ENCODE results near the gene KCNG2.

The KCNG2 gene

DNA sequence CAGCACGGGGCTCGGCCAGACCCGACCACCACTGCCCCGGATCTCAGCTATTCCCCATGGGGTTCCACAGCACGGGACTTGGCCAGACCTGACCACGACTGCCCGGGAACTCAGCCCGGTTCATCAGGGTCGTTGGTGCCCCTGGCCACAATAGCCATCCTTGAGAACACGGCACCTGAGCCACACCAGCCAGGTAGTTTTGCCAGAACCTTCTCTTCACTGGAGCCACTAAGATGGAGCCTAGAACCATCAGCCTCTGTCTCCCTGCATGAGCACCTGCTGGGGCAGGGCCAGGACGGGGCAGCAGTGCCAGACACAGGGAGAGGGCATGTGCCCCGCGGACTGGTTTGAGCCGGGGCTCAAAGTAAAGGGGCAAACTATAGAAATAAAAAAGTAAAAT is 11.4 kb upstream of the KCNG2 start:
- FAIRE-seq: no peak

DNA sequence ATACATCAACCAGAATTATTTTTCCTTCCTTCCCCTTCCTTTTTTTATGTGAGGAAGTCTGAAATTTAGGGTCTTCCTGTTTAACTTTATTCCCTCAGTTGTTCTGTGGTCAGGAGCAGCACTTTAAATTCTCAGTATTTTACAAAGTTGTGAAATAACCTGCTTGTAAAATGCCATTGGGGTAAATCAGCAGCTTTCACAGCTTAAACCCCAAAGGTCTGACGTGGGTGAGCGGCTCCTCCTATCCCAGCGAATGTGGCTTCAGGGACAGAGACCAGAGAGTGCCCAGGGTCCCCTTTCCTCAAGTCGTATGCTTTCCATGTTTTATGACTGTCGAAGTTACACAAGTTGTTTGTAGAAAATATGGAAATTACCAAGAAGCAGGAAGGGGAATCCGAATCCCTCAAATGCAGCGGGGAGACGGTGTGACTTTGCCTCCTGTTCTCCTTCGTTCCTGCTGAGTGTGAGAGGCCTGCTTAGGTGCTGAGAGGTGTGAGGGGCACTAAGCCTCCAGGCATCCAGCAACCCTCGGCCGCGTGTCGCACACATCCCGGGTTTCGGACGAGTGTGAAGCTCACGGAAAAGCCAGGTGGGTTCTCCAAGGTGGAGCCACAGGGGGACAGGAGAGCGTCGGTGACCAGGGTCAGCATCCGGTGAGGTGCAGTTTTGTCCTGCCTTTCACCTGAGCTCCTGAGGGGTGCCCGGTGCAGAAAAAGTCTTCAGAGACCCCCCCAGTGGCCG is 10.8 kb upstream of the KCNG2 start:
- FAIRE-seq: no peak

GRCh38 chr18:79787527-79787864 is 10.2 kb upstream of the KCNG2 start:
- no peak for FAIRE-seq

GRCh38 chr18:79787865-79788733 is 9.6 kb upstream of the KCNG2 start:
- no peak for FAIRE-seq

DNA sequence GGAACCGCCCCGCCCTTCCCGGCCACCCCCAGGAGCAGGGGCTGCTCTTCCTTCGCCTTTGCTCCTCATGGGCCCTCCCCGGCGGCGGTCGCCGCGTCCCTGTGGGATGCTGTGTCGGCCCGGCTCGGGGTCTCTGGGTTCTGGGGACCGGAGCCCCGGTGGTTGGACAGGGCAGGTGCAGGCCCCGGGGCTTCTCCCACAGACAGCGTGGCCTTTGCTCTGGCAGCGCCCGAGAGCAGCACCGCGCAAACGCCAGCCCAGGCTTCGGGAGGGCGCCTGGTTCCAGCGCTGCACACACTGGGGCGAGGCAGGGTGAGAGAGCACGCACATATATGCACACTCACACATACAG is 9.0 kb upstream of the KCNG2 start:
- no peak for FAIRE-seq

- no peak for FAIRE-seq
Observed at GRCh38 chr18:79789091-79789891, 8.4 kb upstream of the KCNG2 start.

DNA sequence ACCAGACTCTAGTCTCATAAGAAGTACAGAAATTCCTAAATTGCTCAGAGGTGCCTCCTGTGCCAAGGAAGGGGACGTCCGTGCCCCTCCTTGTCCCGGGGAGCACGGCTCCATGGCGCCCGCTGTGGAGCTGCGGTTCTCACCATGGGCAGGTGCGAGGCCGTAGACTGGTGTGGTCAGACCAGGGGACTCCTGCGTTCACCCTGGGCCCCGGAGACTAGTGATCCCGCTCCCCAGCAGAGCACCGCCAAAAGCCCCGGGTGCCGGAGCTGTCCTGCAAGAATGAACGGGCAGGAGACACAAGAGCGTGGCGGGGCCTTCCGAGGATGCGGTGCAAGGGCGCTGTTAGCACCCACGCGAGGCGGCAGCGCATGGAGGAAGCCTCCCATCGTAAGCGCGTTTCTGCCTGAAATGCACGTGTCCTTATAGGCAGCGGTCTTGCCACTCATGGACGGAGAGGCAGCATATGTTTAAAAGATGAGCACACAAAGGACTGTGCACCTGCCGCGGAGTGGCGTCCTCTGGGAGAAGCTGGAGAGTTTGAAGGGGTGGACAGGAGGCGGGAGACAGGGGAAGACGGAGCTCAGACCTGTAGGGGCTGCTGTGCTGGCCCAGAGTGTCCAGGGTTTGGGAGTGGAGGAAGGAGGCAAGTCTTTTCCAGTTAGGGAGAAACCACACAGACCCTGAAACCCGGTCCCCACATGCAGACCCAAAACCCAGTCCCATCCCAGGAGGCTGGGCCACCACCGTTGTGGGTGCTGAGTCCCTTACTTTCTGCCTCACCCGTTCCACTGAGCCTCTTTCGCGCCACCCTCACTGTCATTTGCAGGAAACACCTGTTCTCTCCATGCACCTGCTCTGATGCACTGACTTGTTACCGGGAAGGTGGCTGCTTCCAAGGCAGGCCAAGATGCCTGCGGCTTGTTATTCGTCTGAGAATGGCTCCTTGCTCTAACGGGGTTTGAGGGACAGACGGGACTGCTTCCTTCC is 7.5 kb upstream of the KCNG2 start:
- FAIRE-seq: no peak

DNA sequence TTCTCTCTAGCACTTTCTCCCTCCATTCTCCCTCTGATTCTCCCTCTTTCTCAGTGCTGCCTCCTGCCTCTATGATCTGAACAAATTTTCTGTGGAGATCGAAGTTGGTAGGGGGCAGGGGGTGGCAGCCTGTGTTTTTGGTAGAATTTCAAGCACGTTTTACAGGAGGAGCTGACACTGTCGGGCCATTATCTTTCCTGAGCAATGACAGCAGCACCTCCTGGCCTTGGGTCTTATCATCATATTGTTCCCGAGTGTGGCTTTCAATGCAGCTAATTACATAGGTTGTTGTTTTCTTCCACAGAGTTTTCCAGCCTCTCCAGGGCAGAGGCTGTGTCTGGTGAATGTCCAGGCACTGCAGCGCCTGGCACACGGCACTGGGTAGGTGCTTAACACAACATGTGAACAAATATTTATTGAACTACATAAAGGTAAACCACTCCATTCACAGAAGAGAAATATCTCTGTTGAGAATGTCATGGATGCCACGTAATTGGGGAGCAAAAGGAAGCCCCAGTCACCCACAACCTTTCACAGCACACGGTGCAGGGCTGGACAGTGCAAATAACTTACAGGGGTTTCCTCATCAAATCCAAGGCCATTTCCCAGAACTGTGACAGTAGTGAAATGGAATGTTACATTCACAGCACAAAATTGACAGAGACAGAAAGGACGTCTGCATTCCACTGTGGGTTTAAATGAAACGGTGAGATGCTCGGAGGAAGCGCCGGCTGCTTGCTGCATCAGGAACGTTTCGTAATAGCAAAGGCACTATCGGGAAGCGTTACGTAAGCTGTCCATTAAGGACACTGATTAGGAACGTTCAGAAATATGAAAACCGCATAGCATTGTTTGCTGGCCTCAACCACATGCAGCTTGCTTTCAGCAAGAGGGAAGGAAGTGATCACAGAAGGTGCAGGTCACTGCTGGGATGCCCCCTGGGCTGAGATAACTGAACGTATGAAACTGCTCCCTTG is 6.5 kb upstream of the KCNG2 start:
- FAIRE-seq: no peak

GRCh38 chr18:79792096-79792987 is 5.4 kb upstream of the KCNG2 start:
- no peak for FAIRE-seq

- FAIRE-seq: no peak
Observed at GRCh38 chr18:79792988-79793355, 4.8 kb upstream of the KCNG2 start.

DNA sequence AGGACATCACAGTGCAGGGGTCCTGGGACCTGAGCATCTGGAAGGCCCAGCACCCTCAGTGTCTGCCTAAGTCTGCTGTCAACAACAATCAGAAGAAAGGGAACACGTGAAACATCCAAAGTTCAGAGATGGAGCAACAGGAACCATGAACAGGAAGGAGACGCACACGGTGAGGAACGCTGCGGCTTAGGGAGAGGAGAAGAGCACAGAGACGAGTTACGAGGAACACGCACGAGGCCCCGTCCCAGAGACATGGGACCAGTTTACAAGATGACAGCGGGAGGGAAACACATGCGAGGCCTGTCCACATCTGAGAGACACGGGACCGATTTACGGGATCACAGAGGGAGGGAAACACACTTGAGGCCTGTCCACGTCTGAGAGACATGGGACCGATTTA is 2.9 kb upstream of the KCNG2 start:
- FAIRE-seq: no peak

- no peak for FAIRE-seq
Observed at GRCh38 chr18:79795446-79795845, 2.3 kb upstream of the KCNG2 start.

DNA sequence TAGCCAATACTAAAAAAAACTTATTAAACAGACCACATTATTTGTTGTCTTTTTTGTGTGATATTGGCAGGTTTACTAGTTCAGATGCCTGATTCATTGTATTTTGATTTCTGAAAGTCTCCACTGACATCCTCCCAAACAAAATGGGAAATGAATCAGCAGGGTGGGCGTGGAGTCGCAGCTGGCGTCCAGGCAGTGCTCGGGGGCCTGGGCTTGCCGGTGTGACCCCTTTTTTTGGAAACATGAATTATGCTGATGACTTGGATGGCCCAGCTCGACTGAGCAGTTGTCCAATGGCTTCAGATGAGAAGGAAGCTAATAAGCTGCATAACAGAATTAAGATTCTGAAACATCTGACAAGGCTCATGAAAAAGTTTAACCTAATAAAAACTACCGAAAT is 1.7 kb upstream of the KCNG2 start:
- no peak for FAIRE-seq

DNA sequence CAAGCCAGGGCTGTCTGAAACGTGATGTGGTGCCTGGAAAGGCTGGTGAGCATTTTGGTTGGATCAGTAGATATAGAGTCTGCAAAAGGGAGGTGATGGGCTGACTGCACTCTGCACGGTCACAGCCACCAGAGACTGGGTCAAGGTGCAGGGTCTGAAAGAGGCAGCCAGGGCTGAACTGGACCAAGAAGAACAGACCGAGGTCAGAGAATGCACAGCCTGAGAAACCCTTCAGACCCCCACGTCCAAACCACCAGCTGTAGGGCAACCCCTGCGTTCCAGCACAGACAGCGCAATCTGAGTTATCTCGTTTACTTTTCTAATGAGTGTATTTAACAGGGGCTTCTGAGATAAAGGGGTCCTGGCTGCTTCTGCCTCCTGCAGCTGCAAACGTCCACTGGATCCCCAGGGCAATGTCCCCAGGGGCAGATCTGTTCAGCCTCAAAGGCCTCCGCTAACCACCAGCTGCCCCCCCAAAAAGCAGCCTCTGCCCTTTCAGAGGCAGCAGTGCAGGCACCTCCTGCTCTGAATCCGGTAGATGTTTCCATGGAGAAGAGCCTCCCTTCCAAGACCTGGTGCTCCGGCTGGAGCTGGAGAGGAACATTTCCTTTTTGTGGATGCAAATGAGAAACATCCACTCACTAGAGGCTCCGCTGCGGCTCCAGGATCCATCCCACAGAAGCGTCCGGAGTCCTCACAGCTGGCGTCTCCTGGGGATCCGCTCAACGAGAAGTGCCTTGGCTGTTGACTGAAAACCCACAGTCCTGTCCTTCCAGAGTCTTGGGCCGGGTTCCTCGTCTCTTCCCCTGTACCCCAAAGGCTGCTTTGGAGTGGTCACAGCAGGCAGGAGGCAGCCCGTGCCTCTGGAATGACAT is 970 bp upstream of the KCNG2 start:
- no peak for FAIRE-seq

- no peak for FAIRE-seq
Observed at GRCh38 chr18:79798346-79798998, 734 bp downstream of the KCNG2 start.

GRCh38 chr18:79798999-79799370 is 1.2 kb downstream of the KCNG2 start:
- no peak for FAIRE-seq

DNA sequence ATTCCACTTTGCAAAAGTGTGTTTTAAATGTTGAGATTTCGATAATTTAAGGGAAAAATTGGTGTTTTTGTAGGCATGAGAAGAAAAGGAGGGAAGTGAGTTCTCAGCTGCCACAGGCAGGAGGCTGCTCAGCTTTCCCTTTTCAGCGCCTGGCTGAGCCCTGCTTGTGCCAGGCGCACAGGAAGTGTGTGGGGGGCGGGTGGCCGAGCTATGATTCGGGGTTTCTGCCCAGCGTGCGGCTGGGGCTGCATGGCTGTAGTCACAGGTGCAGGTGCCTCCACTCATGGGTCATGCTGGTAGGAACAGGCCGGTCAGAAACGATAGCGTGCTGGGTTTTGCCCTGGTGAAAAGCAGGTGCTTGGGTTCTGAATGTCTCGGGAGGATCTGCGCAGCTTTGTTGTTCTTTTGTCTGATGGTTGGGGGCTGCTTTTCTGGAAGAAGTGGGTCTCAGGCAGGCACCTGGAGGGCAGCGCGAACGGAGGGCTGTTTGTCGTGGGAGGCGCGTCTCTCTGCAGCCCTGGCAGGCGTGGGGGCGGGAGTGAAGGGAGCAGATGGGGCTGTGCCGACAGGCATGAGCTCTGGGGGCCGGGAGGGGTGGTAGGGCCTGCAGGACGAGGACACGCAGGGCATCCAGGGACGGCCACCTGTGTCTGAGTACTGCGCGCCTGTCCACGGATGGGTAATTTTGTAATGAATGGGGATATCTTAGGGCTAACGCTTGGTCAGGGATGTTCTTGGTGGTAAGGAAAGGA is 2.1 kb downstream of the KCNG2 start:
- no peak for FAIRE-seq

All from colon (tissue), 2 donors.